Right lobe of liver (tissue), 6 donors: Measurements from ENCODE around the gene MARVELD3. TPM values are rescaled to one million over a fixed set of nuclear protein-coding genes. Genes with fewer than 3 reads are reported as not detected.

ENCODE experiments used
- ATAC-seq, 4 donors: fragments of 200-7000 bp; cut with Tn5 transposase; one replicate each; pipeline ENCODE4 v1.9.1; 2020; ENCODE audit warnings: mild to moderate bottlenecking in 4 of 4, moderate library complexity in 4 of 4
- DNase-seq, 3 donors: peaks; one replicate each; pipeline ENCODE4 v3.0.0-alpha.2; 2020
- H3K27ac ChIP-seq, 3 donors: fragments of 200-600 bp; one replicate each; pipeline ENCODE4 v1.8.0; 2022
- H3K27me3 ChIP-seq, 2 donors: fragments of 200-600 bp; one replicate each; pipeline ENCODE4 v1.8.0; 2022
- H3K36me3 ChIP-seq, 4 donors: fragments of 200-600 bp; sonication (generic) in 1 of 4; one replicate each; pipeline versions ENCODE4 v1.5.1 to v1.8.0; 2017 to 2022; ENCODE audit warnings: control low read depth in 1 of 4
- H3K4me1 ChIP-seq, 4 donors: fragments of 200-600 bp; sonication (generic) in 1 of 4; one replicate each; pipeline versions ENCODE4 v1.5.1 to v1.8.0; 2017 to 2022; ENCODE audit warnings: control low read depth in 1 of 4
- H3K4me3 ChIP-seq, 3 donors: fragments of 200-600 bp; one replicate each; pipeline ENCODE4 v1.8.0; 2022
- H3K9me3 ChIP-seq, 4 donors: fragments of 200-600 bp; sonication (generic) in 1 of 4; one replicate each; pipeline versions ENCODE4 v1.5.1 to v1.8.0; 2017 to 2022; ENCODE audit warnings: control low read depth in 1 of 4
- POLR2A ChIP-seq: fragments of 450-650 bp; IDR thresholded peaks from one replicate; pipeline ENCODE4 v1.6.1; 2017; ENCODE audit warnings: antibody characterized with exemption, mild to moderate bottlenecking
- WGBS: methylation state at CpG from one replicate; pipeline ENCODE4 v1.1.6; 2018; ENCODE audit warnings: low coverage, low lambda C conversion rate; ENCODE audit not compliant: insufficient coverage; ENCODE audit errors: missing lambda C conversion rate; 5-methylcytosine and 5-hydroxymethylcytosine counted together
- intact Hi-C, 2 donors: fragments of 100-400 bp; cut with DNase I; formaldehyde crosslinking; loops; one replicate each; pipeline versions ENCODE4 v1.11.2 to v1.14.1; 2022
- total RNA-seq, 6 experiments: library from RNA; depleted of rRNA in 2 of 6; stranded (reverse); fragments of >200 nt in 2 of 6; fragmentation: NEBNext Ultra II Directional in 3 of 6; extraction: Animal tissue kit (Norgen Biotek cat#: 25700) in 3 of 6; gene quantifications; one replicate each; pipeline versions ENCODE4 v1.1.0 to v1.2.4, GENCODE V29; 2016 to 2023
- TF ChIP-seq, protein P1 (sequence below), 4 donors: fragments of 200-600 bp in 3 of 4; fragments of 450-650 bp in 1 of 4; IDR thresholded peaks; one replicate each; pipeline versions ENCODE4 v1.5.1 to v1.8.0; 2016 to 2022; ENCODE audit warnings: antibody characterized with exemption in 4 of 4, mild to moderate bottlenecking in 2 of 4
- donor health status: DM: no; HTN: yes; CAD: no.
- donor health status: DM: no; HTN: no; CAD: no.
- donor health status: DM: no; HTN: no; CAD: no.
- donor health status: DM: no; HTN: yes; CAD: no.
- donor health status: DM: no; HTN: yes; CAD: no.

MARVELD3 gene
- total RNA-seq, 6 experiments from 2014 or later, result 4.4 to 9.2 (median 5.6) TPM

GRCh38 chr16:71671165-71671564 lies 45.2 kb downstream of the MARVELD3 start:
- no peaks in the 10 kb centered on the region for H3K27me3 ChIP-seq
- DNase-seq (no peak), ATAC-seq (no peak)
- WGBS, result 96% methylated on average over 2 of the region's 3 CpGs
- intact Hi-C loops, result no loop called here
- H3K4me3 ChIP-seq, result no peak overlapping the region
- H3K36me3 ChIP-seq, result peaks cover 0 to 8% (median 3%) of the 10 kb centered on the region in 4 donors
- H3K4me1 ChIP-seq, result peaks cover 0 to 13% (median 3%) of the 10 kb centered on the region in 4 donors
- H3K9me3 ChIP-seq, result no peaks in the 10 kb centered on the region
- H3K27ac ChIP-seq, result no peak overlapping the region
- TF ChIP-seq POLR2A, result no peak
- TF ChIP-seq, protein P1, sequence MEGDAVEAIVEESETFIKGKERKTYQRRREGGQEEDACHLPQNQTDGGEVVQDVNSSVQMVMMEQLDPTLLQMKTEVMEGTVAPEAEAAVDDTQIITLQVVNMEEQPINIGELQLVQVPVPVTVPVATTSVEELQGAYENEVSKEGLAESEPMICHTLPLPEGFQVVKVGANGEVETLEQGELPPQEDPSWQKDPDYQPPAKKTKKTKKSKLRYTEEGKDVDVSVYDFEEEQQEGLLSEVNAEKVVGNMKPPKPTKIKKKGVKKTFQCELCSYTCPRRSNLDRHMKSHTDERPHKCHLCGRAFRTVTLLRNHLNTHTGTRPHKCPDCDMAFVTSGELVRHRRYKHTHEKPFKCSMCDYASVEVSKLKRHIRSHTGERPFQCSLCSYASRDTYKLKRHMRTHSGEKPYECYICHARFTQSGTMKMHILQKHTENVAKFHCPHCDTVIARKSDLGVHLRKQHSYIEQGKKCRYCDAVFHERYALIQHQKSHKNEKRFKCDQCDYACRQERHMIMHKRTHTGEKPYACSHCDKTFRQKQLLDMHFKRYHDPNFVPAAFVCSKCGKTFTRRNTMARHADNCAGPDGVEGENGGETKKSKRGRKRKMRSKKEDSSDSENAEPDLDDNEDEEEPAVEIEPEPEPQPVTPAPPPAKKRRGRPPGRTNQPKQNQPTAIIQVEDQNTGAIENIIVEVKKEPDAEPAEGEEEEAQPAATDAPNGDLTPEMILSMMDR (IDR thresholded peaks at IDR 0.05), result no peak

DNA sequence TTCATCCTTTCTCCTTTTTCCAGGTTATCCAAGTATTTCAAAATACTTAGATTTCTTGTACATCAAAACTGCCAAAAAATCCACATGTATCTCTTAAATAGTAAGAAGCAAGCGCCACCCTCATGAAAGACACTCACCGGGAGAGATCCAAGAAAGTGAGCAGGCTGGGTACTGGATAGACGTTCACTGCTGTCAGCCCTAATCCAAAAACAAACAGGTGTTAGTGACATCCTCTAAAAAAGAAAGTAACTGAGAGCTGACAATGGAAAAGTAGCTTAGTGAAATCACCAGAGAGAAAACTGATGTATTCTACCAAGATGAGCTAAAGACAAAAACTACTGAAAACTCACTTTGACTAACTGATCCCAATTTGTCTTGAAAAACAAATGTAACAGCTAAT lies 46.1 kb downstream of the MARVELD3 start:
- H3K27ac ChIP-seq, result no peak overlapping the region
- no peak for DNase-seq
- TF ChIP-seq POLR2A, result no peak
- TF ChIP-seq, protein P1 (IDR thresholded peaks at IDR 0.05), result no peak
- no peak overlapping the region for H3K4me3 ChIP-seq
- peak in 1 of 4 donors; percentile 19 for ATAC-seq
- H3K27me3 ChIP-seq, result no peaks in the 10 kb centered on the region
- intact Hi-C loops, result no loop called here
- H3K4me1 ChIP-seq, result peaks cover 0 to 6% (median 2%) of the 10 kb centered on the region in 4 donors
- H3K36me3 ChIP-seq, result peaks cover 0 to 9% (median 3%) of the 10 kb centered on the region in 4 donors
- WGBS, result 72% methylated on average over 3 of the region's 3 CpGs
- no peaks in the 10 kb centered on the region for H3K9me3 ChIP-seq

- no peak for ATAC-seq
- no peak overlapping the region for H3K27ac ChIP-seq
- no peak for DNase-seq
- TF ChIP-seq, protein P1 (IDR thresholded peaks at IDR 0.05), result no peak
- TF ChIP-seq POLR2A, result no peak
- WGBS, result 94% methylated on average over 5 of the region's 5 CpGs
- intact Hi-C loops, result no loop called here
- no peaks in the 10 kb centered on the region for H3K4me1 ChIP-seq
- H3K4me3 ChIP-seq, result no peak overlapping the region
- H3K27me3 ChIP-seq, result no peaks in the 10 kb centered on the region
- no peaks in the 10 kb centered on the region for H3K9me3 ChIP-seq
- H3K36me3 ChIP-seq, result peaks cover 0 to 9% (median 3%) of the 10 kb centered on the region in 4 donors
Observed at GRCh38 chr16:71672803-71673581, 47.0 kb downstream of the MARVELD3 start.

GRCh38 chr16:71673582-71673973 lies 47.6 kb downstream of the MARVELD3 start:
- 100% methylated on average over 1 of the region's 1 CpG for WGBS

More at GRCh38 chr16:71673582-71673973, 47.6 kb downstream of the MARVELD3 start:
- DNase-seq, result no peak
- TF ChIP-seq POLR2A, result no peak
- TF ChIP-seq, protein P1 (IDR thresholded peaks at IDR 0.05), result no peak
- H3K9me3 ChIP-seq, result no peaks in the 10 kb centered on the region
- intact Hi-C loops, result no loop called here
- H3K27ac ChIP-seq, result no peak overlapping the region
- no peak overlapping the region for H3K4me3 ChIP-seq
- H3K4me1 ChIP-seq, result no peaks in the 10 kb centered on the region
- peaks cover 0 to 9% (median 3%) of the 10 kb centered on the region in 4 donors for H3K36me3 ChIP-seq
- ATAC-seq, result no peak
- H3K27me3 ChIP-seq, result no peaks in the 10 kb centered on the region
